GM18502 (cell line): ENCODE results near the gene CTDP1.
"Not testable (repeated sequence)": the region's sequence is repeated elsewhere in the genome, so short reads cannot be mapped to it uniquely, and the experiment has no call there.

Experiments
- ATAC-seq: cut with Tn5 transposase; IDR thresholded peaks from one replicate; pipeline ENCODE4 v1.9.1; 2021; ENCODE audit warnings: mild to moderate bottlenecking; ENCODE audit not compliant: unreplicated experiment, poor library complexity

The CTDP1 gene

DNA sequence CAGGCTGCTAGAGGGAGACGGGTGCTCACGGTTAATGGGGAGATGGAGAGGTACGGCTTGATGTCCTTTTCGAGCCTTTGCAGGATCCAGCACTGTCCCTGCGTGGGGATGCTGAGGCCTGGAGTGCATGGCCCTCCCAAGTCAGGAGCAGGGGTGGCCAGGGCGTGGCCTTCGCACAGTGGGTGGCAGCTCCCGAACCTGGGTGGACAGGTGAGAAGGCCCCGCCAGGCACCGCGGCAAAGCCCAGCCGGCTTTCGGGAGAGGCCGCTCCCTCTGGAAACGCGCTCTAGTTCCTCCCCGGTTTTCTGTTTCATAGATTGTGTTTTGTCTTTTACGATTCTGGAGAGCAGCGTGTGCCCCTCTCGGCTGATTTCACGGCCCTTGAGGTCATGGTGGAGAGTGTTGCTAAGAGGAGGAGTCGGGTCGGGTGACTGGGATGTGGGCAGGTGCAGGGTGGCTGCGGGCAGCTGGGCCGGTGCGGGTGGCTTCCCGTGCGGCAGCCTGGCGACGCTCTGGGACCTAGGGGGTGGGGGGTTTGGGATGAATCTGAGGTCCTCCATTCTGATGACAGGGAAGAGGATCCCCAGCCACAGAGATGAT lies 39.4 kb downstream of the CTDP1 start:
- no peak for ATAC-seq

DNA sequence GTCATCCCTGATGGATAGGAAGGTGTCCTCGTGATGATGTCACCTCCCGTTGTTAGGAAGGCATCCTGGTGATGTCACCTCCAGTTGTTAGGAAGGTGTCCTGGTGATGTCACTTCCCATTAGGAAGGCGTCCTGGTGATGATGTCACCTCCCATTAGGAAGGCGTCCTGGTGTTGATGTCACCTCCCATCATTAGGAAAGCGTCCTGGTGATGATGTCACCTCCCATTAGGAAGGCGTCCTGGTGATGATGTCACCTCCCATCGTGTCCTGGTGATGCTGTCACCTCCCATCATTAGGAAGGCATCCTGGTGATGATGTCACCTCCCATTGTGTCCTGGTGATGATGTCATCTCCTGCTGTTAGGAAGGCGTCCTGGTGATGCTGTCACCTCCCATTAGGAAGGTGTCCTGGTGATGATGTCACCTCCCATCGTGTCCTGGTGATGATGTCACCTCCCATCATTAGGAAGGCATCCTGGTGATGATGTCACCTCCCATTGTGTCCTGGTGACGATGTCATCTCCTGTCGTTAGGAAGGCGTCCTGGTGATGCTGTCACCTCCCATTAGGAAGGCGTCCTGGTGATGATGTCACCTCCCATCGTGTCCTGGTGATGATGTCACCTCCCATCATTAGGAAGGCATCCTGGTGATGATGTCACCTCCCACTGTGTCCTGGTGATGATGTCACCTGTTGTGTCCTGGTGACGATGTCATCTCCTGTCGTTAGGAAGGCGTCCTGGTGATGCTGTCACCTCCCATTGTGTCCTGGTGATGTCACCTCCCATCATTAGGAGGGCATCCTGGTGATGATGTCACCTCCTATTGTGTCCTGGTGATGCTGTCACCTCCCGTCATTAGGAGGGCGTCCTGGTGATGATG lies 40.1 kb downstream of the CTDP1 start:
- ATAC-seq = not testable (repeated sequence)

DNA sequence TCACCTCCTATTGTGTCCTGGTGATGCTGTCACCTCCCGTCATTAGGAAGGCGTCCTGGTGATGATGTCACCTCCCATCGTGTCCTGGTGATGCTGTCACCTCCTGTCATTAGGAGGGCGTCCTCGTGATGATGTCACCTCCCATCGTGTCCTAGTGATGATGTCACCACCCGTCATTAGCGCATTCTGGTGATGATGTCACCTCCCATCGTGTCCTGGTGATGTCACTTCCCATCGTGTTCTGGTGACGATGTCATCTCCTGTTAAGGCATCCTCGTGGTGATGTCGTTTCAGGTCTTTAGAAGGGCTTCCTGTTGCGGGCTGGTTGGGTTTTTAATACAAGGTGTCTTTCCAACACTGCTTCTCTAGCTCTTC lies 40.7 kb downstream of the CTDP1 start:
- ATAC-seq = no peak

DNA sequence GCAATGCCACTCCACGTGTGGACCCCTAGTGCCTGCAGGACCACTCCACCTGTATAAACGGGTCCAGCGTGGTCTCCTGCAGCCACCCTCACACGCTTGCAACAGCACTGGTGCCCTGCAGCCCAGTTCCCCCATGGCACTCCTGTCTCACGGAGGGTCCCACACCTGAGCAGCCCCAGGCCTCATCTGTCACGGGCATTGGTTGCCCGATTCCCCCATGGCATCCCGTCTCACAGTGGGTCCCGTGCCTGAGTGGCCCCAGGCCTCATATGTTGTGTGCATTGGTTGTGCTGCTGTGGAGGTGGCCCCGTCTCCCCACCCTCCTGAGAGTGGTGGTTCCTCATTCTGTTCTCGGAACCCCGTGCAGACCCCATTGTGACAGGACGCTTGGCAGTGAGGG lies 43.4 kb downstream of the CTDP1 start:
- ATAC-seq = no peak

DNA sequence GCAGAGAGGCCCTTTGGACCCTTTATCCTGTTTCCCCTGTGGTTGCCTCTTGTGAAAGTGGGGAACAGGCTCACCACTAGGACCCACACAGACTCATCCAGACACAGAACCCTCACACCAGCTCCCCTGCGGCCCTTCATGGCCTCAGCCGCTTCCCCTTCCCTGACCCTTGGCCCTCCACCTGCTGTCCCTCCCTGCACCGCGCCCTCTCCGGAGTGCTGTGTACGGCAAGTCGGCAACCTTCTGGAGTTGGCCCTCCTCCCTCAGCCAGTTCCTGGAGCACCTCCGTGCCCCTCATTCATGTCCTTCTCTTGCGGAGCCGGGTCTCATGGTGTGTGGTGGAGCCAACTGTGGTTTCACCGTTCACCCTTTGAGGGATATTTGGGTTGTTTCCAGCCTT lies 44.0 kb downstream of the CTDP1 start:
- no peak for ATAC-seq

DNA sequence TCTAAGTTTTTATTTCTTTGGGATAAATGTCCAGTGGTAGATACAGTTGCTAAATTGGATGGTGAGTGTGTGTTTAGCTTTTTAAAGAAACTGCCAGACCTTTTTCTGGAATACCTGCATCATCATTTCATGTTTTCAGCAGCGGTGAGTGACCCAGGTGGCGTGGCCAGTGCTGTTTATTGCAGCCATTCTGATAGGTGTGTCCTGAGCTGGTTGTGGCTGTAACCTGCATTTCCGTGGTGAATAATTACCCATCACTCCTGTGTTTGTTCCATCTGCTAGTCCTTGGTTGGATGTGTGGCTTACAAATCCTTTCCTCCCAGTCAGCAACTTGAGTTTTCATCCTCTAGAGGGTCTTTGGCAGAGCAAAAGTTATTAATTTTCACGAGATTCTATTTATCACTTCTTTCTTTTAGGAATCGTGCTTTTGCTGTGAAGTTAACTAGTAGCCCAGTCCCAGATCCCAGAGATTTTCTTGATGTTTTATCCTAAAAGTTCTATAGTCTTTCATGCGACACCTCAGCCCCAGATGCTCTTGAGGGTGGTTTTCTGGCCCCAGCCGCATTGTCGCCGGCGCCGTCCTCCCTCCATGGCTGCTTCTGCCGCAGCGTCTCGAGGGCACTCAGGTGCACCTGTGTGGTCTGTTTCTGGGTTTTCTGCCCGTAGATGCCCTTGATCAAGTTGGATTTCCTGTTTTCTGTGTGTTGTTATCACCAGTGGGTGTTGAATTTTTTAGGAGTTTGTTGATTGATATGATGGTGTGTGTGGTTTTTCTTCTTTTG lies 44.9 kb downstream of the CTDP1 start:
- ATAC-seq = no peak

DNA sequence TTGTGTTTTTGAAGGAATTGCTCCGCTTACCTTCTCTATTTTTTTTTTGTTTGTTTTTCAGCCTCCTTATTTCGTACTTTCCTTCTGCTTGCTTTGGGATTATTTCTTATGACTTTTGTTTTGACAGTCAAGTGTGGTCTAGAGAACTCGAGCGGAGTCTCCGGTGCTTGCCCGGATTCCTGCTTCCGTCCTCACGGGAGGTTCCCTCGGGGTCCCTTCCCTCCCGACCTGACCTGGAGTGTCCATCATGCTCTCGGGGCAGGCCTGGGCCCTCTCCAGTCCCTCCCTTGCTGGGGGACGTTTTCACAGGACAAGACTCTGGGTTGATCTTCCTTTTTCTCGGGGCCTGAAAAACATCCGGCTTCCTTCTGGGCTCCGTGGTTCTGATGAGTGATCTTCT lies 45.9 kb downstream of the CTDP1 start:
- ATAC-seq = no peak

DNA sequence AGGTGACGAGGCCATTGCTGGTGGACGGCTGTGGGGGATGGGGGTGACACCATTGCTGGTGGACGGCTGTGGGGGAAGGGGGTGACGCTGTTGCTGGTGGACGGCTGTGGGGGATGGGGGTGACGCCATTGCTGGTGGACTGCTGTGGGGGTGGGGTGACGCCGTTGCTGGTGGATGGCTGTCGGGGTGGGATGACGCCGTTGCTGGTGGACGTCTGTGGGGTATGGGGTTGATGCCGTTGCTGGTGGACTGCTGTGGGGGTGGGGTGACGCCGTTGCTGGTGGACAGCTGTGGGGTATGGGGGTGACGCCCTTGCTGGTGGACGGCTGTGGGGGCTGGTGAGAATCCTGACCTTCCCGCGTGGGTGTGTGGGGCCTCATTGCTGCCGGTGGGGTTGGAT lies 47.1 kb downstream of the CTDP1 start:
- ATAC-seq = no peak

DNA sequence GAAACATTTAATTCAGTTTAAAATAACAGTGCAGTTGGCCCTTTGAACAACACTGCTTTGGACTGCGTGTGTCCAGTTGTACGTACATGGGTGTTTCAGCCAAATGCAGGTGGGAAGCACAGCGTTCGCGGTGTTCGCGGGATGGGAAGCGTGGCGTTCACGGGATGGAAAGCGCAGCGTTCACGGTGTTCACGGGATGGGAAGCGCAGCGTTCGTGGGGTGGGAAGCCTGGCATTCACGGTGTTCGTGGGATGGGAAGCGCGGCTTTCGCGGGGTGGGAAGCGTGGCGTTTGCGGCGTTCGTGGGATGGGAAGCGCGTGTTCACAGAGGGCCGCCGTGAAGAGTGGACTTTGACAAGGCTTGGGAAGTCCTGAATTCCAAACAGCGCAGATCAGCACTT lies 47.6 kb downstream of the CTDP1 start:
- ATAC-seq = no peak

DNA sequence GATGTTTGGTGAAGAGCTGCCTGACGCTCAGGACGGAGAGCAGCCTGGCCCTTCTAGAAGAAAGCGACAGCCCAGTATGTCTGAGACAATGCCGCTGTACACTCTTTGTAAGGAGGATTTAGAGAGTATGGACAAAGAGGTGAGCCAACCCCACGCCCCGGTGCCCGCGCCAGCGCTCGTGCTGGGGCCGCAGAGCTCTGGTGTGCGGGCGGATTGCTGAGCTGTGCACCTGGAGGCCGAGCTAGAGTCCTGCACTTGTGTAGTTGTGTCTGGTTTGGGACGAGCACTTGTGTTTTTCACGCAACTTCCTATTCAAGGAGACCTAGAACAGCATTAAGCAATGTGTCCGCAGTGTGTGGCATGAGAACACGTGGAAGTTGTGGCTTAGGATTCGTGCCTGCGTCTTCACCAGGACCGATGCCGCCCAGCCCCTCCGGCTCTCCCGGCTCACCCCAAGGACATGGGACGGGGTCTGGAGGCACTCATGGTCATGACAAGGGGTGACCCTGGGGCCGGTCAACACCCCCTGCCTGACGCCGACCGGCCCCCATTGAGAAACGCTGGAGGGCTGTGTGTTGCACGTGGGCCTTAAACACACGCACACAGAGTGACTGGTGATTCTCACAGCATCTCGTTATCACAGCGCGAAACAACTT lies 49.5 kb downstream of the CTDP1 start:
- no peak for ATAC-seq

DNA sequence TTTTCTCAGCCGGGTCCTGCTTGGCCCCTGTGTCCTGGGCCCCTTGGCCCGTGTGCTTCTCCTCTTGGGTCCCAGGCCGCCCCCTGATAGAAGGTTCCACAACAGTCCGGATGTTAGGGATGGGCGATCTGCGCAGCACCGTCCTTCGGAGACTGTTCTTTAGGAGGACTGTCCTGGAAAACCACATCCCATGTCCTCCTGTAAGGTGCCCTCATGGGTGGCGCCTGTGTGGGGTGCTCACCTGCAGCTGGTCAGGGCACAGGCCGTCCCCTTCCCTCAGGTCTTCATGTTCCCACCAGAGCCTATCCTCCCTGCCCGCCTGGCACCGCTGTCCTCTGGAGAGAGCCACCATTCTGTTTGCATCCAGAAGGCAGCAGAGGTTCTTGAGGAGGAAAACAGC lies 50.0 kb downstream of the CTDP1 start:
- no peak for ATAC-seq

DNA sequence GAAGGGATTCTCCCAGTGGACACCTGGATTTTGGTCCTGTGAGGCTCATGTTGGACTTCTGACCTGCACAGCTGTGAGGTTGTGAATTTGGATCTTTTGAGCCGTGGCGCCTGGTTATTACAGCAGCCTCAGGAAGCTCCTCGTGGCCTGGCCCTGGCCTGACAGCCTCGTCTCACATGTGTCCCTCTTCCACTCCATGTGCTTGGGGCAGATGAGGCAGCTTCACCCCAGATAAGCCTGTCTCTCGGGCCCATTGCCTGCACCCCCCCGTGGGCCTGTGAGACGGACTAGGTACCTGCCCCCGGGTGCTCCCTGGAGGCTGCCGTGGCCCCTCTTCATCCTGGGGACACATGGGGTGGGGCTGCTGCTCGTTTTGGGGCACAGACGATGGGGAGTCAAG lies 51.2 kb downstream of the CTDP1 start:
- no peak for ATAC-seq

DNA sequence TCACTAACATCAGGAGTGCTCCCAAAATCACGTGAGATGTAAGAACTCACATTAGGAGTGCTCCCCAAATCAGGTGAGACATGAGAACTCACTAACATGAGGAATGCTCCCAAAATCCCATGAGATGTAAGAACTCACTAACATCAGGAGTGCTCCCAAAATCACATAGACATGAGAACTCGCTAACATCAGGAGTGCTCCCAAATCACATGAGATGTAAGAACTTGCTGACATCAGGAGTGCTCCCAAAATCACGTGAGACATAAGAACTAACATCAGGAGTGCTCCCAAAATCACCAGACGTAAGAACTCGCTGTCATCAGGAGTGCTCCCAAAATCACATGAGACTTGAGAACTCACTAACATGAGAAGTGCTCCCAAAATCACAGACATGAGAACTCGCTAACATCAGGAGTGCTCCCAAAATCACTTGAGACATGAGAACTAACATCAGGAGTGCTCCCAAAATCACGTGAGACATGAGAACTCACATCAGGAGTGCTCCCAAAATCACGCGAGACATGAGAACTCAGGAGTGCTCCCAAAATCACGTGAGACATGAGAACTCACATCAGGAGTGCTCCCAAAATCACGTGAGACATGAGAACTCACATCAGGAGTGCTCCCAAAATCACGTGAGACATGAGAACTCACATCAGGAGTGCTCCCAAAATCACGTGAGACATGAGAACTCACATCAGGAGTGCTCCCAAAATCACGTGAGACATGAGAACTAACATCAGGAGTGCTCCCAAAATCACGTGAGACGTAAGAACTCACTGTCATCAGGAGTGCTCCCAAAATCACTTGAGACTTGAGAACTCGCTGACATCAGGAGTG lies 52.5 kb downstream of the CTDP1 start:
- not testable (repeated sequence) for ATAC-seq

DNA sequence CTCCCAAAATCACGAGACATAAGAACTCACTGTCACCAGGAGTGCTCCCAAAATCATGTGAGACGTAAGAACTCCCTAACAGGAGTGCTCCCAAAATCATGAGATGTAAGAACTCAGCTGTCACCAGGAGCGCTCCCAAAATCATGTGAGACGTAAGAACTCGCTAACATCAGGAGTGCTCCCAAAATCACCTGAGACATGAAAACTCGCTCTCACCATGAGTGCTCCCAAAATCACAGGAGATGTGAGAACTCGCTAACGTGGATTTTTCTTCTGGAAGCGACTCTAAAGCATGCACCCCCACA lies 53.1 kb downstream of the CTDP1 start:
- ATAC-seq = no peak

DNA sequence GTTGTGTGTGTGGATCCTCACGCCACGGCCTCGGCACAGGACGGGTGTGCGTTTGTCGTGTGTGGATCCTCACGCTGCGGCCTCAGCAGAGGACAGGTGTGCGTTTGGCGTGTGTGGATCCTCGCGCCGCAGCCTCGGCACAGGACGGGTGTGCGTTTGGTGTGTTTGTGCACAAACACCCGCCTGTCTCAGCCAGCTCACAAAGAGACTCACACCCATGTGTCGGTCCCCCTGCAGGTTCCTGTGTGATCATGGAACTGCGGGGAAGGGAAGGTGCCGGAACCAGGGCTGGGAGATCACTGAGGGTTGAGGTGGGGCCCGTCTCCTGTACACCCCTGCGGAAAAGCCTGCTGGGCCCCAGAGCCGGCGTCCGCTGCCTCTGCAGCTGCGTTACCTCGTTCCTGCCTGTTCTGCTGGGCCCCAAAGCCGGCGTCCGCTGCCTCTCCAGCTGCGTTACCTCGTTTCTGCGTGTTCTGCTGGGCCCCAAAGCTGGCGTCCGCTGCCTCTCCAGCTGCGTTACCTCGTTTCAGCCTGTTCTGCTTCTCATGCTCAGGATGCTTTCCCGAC lies 53.6 kb downstream of the CTDP1 start:
- no peak for ATAC-seq

DNA sequence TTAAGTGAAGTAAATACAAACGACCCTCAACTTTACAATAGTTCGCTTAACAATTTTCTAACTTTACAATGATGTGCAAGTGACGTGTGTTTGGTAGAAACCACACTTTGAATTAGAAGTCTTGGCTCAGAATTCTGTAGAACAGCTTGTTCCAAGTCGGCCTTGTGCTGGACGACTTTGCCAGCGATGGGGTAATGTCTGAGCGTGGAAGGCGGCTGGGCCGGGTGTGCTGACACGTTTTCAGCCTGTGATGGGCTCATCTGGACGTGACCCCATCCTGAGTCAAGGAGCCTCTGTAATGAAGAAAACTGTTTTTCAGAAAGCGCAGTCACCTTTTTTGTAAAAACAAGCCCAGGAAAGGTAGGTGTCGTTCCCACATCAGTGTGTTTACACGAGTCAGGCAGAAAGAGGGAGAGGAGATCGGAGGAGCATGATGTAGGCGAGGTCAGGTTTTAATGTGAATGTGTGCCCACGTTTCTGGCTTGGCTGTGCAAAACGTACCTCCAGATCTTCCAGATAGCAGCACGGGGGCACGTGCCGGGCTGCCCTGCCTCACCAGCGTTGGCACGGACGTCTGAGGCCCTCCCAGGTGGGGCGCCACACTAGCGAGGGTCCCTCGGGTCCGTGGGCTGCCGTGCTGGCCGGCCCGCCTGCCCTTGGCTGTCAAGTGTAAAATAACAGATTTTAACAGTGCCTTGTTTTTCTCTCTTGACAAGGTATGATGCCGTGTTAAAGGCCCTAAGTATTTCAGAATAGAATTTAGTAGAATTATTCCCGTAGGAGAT lies 54.6 kb downstream of the CTDP1 start:
- no peak for ATAC-seq

DNA sequence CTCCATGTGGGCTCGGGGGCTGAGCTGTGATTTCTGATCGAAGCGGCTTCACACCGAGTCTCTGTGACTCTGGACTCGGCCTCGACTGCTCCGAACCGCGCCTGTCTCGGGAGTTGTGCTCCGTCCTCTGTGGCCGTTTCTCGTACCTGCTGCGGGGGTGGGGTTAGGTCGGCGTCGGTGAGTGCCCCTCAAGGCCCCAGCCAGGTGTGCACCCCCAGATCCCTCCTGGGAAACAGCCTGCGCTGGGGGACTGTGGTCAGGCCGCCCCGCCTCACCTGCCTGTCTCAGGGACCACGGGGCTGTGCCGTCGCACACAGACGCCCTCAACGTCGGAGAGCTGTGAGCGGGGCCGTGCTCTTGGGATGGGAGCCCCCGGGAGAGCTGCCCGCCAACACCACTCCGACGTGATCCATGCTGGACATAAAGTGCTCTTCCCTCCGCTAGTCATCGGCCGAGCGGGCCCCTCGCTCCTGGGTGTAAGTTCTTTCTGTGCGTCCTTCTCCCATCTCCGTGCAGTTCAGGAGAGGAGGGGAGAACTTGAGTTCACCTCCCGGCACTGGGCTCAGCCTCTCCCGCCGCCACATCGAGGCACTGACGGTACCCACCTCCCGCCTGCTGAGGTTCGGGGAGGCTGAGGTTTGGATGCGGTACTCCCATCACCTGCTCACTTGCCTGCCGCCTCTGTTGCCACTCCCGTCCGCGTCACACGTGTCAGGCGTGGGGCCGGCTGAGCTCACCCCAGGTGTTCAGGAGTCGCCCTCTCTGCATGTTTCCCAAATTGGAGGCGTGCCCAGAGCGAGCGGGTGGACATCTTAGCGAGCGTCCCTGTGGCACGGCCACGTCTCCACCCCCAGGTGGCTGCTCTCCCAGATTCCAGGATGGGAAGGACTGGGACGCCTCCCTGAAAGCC lies 55.7 kb downstream of the CTDP1 start:
- no peak for ATAC-seq

DNA sequence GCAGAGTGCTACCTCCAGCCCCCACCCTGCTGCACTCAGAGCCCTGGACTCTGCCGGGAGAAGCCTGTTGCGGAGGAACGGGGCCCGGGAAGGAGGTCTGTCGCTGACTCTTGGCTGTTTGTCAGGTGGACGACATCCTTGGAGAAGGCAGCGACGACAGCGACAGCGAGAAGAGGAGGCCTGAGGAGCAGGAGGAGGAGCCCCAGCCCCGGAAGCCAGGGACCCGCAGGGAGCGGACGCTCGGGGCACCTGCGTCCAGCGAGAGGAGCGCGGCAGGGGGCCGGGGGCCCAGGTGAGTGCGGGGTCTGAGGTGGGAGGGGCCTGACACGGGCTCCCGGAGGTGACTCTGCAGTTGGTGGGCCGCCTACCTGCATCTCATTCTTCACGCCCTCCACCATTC lies 56.6 kb downstream of the CTDP1 start:
- no peak for ATAC-seq
